Astrocyte (in vitro differentiated cells and primary cell): ENCODE measurements around the gene SLC25A17. TPM values are rescaled to one million over a fixed set of nuclear protein-coding genes. Genes with fewer than 3 reads are reported as not detected.
A peak's percentile ranks its signal among the peaks of the same experiment; 100 is the strongest.
"Not testable (repeated sequence)": the region's sequence is repeated elsewhere in the genome, so short reads cannot be mapped to it uniquely, and the experiment has no call there.

Experiments
- DNase-seq: peaks from one replicate; pipeline ENCODE4 v3.0.0-alpha.2; 2010; ENCODE audit warnings: low read depth
- FAIRE-seq: peaks from 2 replicates; lab custom pipeline; 2011; peaks lifted over from hg19 to GRCh38; lab: Jason Lieb, UNC
- H2AFZ ChIP-seq: 2 replicates; pipeline ENCODE4 v1.6.0; 2012; ENCODE audit warnings: low read depth, low read length, inconsistent platforms
- H3K27ac ChIP-seq: 2 replicates; pipeline ENCODE4 v1.5.1; 2011; ENCODE audit warnings: low read depth, low read length, inconsistent platforms
- H3K27me3 ChIP-seq: 2 replicates; pipeline ENCODE4 v1.6.0; 2011; ENCODE audit warnings: low read length, inconsistent platforms; ENCODE audit not compliant: insufficient read depth
- H3K36me3 ChIP-seq: 2 replicates; pipeline ENCODE4 v1.5.1; 2011; ENCODE audit warnings: low read length, inconsistent platforms; ENCODE audit not compliant: insufficient read depth
- H3K4me1 ChIP-seq: 2 replicates; pipeline ENCODE4 v1.5.1; 2011; ENCODE audit warnings: low read length, inconsistent platforms; ENCODE audit not compliant: insufficient read depth
- H3K4me2 ChIP-seq: 2 replicates; pipeline ENCODE4 v1.6.0; 2012; ENCODE audit warnings: low read length, inconsistent platforms
- H3K4me3 ChIP-seq: 2 replicates; pipeline ENCODE4 v1.5.1; 2011; ENCODE audit warnings: low read depth, mild to moderate bottlenecking, low read length, inconsistent platforms; ENCODE audit not compliant: insufficient read depth
- H3K79me2 ChIP-seq: 2 replicates; pipeline ENCODE4 v1.6.0; 2012; ENCODE audit warnings: mild to moderate bottlenecking, low read length, inconsistent platforms; ENCODE audit not compliant: insufficient read depth
- H3K9ac ChIP-seq: 2 replicates; pipeline ENCODE4 v1.6.0; 2012; ENCODE audit warnings: mild to moderate bottlenecking, low read length, inconsistent platforms
- H3K9me3 ChIP-seq: 2 replicates; pipeline ENCODE4 v1.5.1; 2012; ENCODE audit warnings: low read depth, mild to moderate bottlenecking, low read length, inconsistent platforms; ENCODE audit not compliant: insufficient read depth
- H4K20me1 ChIP-seq: 2 replicates; pipeline ENCODE4 v1.6.0; 2012; ENCODE audit warnings: low read length, inconsistent platforms; ENCODE audit not compliant: insufficient read depth
- H3K27ac Mint-ChIP-seq: one replicate; pipeline ENCODE4 v1.8.0; 2021; ENCODE audit warnings: mild to moderate bottlenecking, mixed read lengths; ENCODE audit not compliant: unreplicated experiment
- H3K27me3 Mint-ChIP-seq: one replicate; pipeline ENCODE4 v1.8.0; 2021; ENCODE audit warnings: low read depth, mixed read lengths; ENCODE audit not compliant: unreplicated experiment
- H3K36me3 Mint-ChIP-seq: one replicate; pipeline ENCODE4 v1.8.0; 2021; ENCODE audit warnings: low read depth, mixed read lengths; ENCODE audit not compliant: unreplicated experiment
- H3K4me1 Mint-ChIP-seq: one replicate; pipeline ENCODE4 v1.8.0; 2021; ENCODE audit warnings: low read depth, mixed read lengths; ENCODE audit not compliant: unreplicated experiment
- H3K4me3 Mint-ChIP-seq: one replicate; pipeline ENCODE4 v1.8.0; 2021; ENCODE audit warnings: mild to moderate bottlenecking, moderate library complexity, mixed read lengths; ENCODE audit not compliant: unreplicated experiment
- H3K9me3 Mint-ChIP-seq: one replicate; pipeline ENCODE4 v1.8.0; 2021; ENCODE audit warnings: mild to moderate bottlenecking, mixed read lengths; ENCODE audit not compliant: unreplicated experiment
- CTCF ChIP-seq: IDR thresholded peaks from 2 replicates; pipeline ENCODE4 v1.5.1; 2011; ENCODE audit warnings: low read depth, mild to moderate bottlenecking, inconsistent platforms, low read length, moderate library complexity; ENCODE audit not compliant: insufficient read depth
- EZH2 ChIP-seq: IDR thresholded peaks from 2 replicates; pipeline ENCODE4 v1.6.1; 2012; ENCODE audit warnings: mild to moderate bottlenecking, low read length, inconsistent platforms; ENCODE audit not compliant: insufficient read depth
- total RNA-seq: library from RNA; stranded (reverse); gene quantifications from 2 replicates; pipeline ENCODE4 v1.2.1, GENCODE V29; 2021

The SLC25A17 gene
- total RNA-seq, 1 donor from 2014 or later: 24.8 TPM

- Mint-ChIP-seq H3K4me1 (peaks cover 30% of the 10 kb centered on the region), H3K4me3 (peak overlapping the region; percentile 77), H3K27me3 (no peaks in the 10 kb centered on the region), H3K27ac (peak overlapping the region; percentile 8), H3K9me3 (no peaks in the 10 kb centered on the region), H3K36me3 (peaks cover 2% of the 10 kb centered on the region)
- Histone ChIP-seq H3K9me3 (no peaks in the 10 kb centered on the region), H3K79me2 (peaks cover 93% of the 10 kb centered on the region), H3K4me1 (peaks cover 5% of the 10 kb centered on the region), H3K4me3 (peak overlapping the region; percentile 87), H3K36me3 (peaks cover 12% of the 10 kb centered on the region), H3K9ac (peak overlapping the region; percentile 96), H3K27ac (no peak overlapping the region), H2AFZ (no peak overlapping the region), H3K4me2 (peak overlapping the region; percentile 88), H3K27me3 (no peaks in the 10 kb centered on the region), H4K20me1 (peaks cover 69% of the 10 kb centered on the region)
- TF ChIP-seq EZH2 (no peak), CTCF (no peak)
- peak; percentile 23 for FAIRE-seq
- DNase-seq: no peak
Observed at GRCh38 chr22:40853333-40853732, 34.2 kb upstream of the SLC25A17 start.

- FAIRE-seq, H3K9me3 Mint-ChIP-seq, H2AFZ ChIP-seq, H3K4me1 ChIP-seq, H3K4me2 ChIP-seq, H3K4me3 ChIP-seq, H3K4me3 Mint-ChIP-seq, H3K9me3 ChIP-seq, H3K27ac ChIP-seq, DNase-seq, H3K9ac ChIP-seq, H3K27me3 Mint-ChIP-seq, H3K4me1 Mint-ChIP-seq, H3K36me3 Mint-ChIP-seq, H3K27me3 ChIP-seq, H3K27ac Mint-ChIP-seq: not testable (repeated sequence)
- H3K36me3 ChIP-seq: peaks cover 54% of the 10 kb centered on the region
- H3K79me2 ChIP-seq: peaks cover 80% of the 10 kb centered on the region
- H4K20me1 ChIP-seq: peaks cover 47% of the 10 kb centered on the region
Observed at GRCh38 chr22:40845816-40846215, 26.7 kb upstream of the SLC25A17 start.

GRCh38 chr22:40844951-40845350 lies 25.8 kb upstream of the SLC25A17 start:
- H3K27me3 Mint-ChIP-seq: no peaks in the 10 kb centered on the region
- DNase-seq (no peak), FAIRE-seq (no peak)
- no peak overlapping the region for H3K4me2 ChIP-seq
- H3K36me3 Mint-ChIP-seq: peaks cover 8% of the 10 kb centered on the region
- H3K79me2 ChIP-seq: peaks cover 75% of the 10 kb centered on the region
- no peak overlapping the region for H3K4me3 ChIP-seq
- TF ChIP-seq CTCF: no peak
- no peak for TF ChIP-seq EZH2
- H3K27ac ChIP-seq: no peak overlapping the region
- no peaks in the 10 kb centered on the region for H3K4me1 ChIP-seq
- no peaks in the 10 kb centered on the region for H3K9me3 Mint-ChIP-seq
- H4K20me1 ChIP-seq: peaks cover 39% of the 10 kb centered on the region
- H3K27me3 ChIP-seq: no peaks in the 10 kb centered on the region
- no peak overlapping the region for H2AFZ ChIP-seq
- no peak overlapping the region for H3K27ac Mint-ChIP-seq
- H3K9me3 ChIP-seq: no peaks in the 10 kb centered on the region
- no peak overlapping the region for H3K9ac ChIP-seq
- peaks cover 58% of the 10 kb centered on the region for H3K36me3 ChIP-seq
- no peak overlapping the region for H3K4me3 Mint-ChIP-seq
- peaks cover 3% of the 10 kb centered on the region for H3K4me1 Mint-ChIP-seq
